HepG2 (cell line): ENCODE results near the gene SERINC5. TPM values are rescaled to one million over a fixed set of nuclear protein-coding genes. Genes with fewer than 3 reads are reported as not detected.

ENCODE experiments used
- ATAC-seq: fragments of 200-7000 bp; cut with Tn5 transposase; 3 replicates; pipeline ENCODE4 v1.9.1; 2020; ENCODE audit warnings: mild to moderate bottlenecking, moderate library complexity
- BruUV-seq: library from RNA; stranded (reverse); fragments of 400-500 nt; replicated peaks from 2 replicates; lab custom pipeline; 2021; lab: Mats Ljungman, UMichigan
- CTCF ChIA-PET: fragments of 300-600 bp; formaldehyde crosslinking; extraction: SDS; loops from one replicate; lab custom pipeline; 2021; ENCODE audit warnings: low total read pairs, inconsistent platforms, low intra/inter-chr PET ratio; lab: Yijun Ruan, JAX
- POLR2A ChIA-PET: fragments of 350-600 bp; sonication (Branson Sonifier 250); formaldehyde crosslinking; loops from one replicate; lab custom pipeline; 2020; ENCODE audit warnings: antibody characterized with exemption, inconsistent platforms; lab: Yijun Ruan, JAX
- DNase-seq: peaks from one replicate; pipeline ENCODE4 v3.0.0-alpha.2; 2015; ENCODE audit warnings: low spot score
- FAIRE-seq: peaks from 3 replicates; lab custom pipeline; 2011; peaks lifted over from hg19 to GRCh38; lab: Jason Lieb, UNC
- H2AFZ ChIP-seq: one replicate; pipeline ENCODE4 v1.6.1; 2011; ENCODE audit warnings: low read length, inconsistent platforms
- H3K27ac ChIP-seq: fragments of 300-600 bp; 3 replicates; pipeline ENCODE4 v1.8.0; 2011; ENCODE audit warnings: mixed run types, mild to moderate bottlenecking, mixed read lengths, low read length, inconsistent platforms; ENCODE audit not compliant: insufficient read depth; ENCODE audit errors: extremely low read length
- H3K27me3 ChIP-seq, 2 experiments: fragments of 200-600 bp in 1 of 2; 2 replicates in 1 of 2; 3 replicates in 1 of 2; pipeline versions ENCODE4 v1.6.0 to v1.8.0; 2011; ENCODE audit warnings: low read length in 2 of 2, mild to moderate bottlenecking in 2 of 2, moderate library complexity in 2 of 2, inconsistent platforms in 1 of 2; ENCODE audit not compliant: insufficient read depth in 2 of 2, control insufficient read depth in 1 of 2
- H3K36me3 ChIP-seq, 2 experiments: fragments of 200-600 bp in 1 of 2; replicated peaks in 1 of 2; 2 replicates in 1 of 2; 3 replicates in 1 of 2; pipeline versions ENCODE4 v1.5.1 to v1.8.0; 2011; ENCODE audit warnings: low read length in 2 of 2, inconsistent platforms in 1 of 2; ENCODE audit not compliant: insufficient read depth in 2 of 2, control insufficient read depth in 1 of 2
- H3K4me1 ChIP-seq: 2 replicates; pipeline ENCODE4 v1.5.1; 2012; ENCODE audit warnings: low read length, inconsistent platforms; ENCODE audit not compliant: insufficient read depth
- H3K4me2 ChIP-seq: 2 replicates; pipeline ENCODE4 v1.6.0; 2011; ENCODE audit warnings: low read depth, low read length, inconsistent platforms
- H3K4me3 ChIP-seq, 3 experiments: fragments of 200-600 bp in 1 of 3; sonication (generic), shearing (Covaris generic) in 1 of 3; replicated peaks in 1 of 3; 2 replicates each; pipeline ENCODE4 v1.5.1; 2011 to 2016; ENCODE audit warnings: low read length in 3 of 3, inconsistent platforms in 2 of 3, low read depth in 2 of 3, mild to moderate bottlenecking in 2 of 3, control low read depth in 1 of 3, mixed read lengths in 1 of 3; ENCODE audit not compliant: insufficient read depth in 1 of 3
- H3K79me2 ChIP-seq: one replicate; pipeline ENCODE4 v1.6.1; 2011; ENCODE audit warnings: low read length, inconsistent platforms; ENCODE audit not compliant: insufficient read depth
- H3K9ac ChIP-seq: 2 replicates; pipeline ENCODE4 v1.6.0; 2011; ENCODE audit warnings: mild to moderate bottlenecking, low read depth, low read length, inconsistent platforms; ENCODE audit not compliant: insufficient read depth
- H3K9me3 ChIP-seq: 2 replicates; pipeline ENCODE4 v1.5.1; 2012; ENCODE audit warnings: mild to moderate bottlenecking, low read length
- H4K20me1 ChIP-seq: 2 replicates; pipeline ENCODE4 v1.6.0; 2011; ENCODE audit warnings: inconsistent platforms, mild to moderate bottlenecking, low read length, moderate library complexity; ENCODE audit not compliant: insufficient read depth
- CERS6 ChIP-seq: sonication (generic); formaldehyde crosslinking; IDR thresholded peaks from 2 replicates; pipeline ENCODE4 v1.5.0; 2020; ENCODE audit warnings: missing genetic modification reagents
- FOXP1 ChIP-seq, 2 experiments: fragments of 450-650 bp in 1 of 2; IDR thresholded peaks; 2 replicates each; pipeline ENCODE4 v1.6.1; 2017 to 2018; ENCODE audit warnings: antibody characterized with exemption in 1 of 2
- GABPA ChIP-seq, 2 experiments: IDR thresholded peaks; 2 replicates each; pipeline ENCODE4 v1.6.1; 2011 to 2016; ENCODE audit warnings: low read depth in 2 of 2, low read length in 1 of 2, missing biosample characterization in 1 of 2, missing genetic modification characterization in 1 of 2
- JDP2 ChIP-seq: sonication (generic); formaldehyde crosslinking; IDR thresholded peaks from 2 replicates; pipeline ENCODE4 v1.8.1; 2022; ENCODE audit warnings: missing genetic modification reagents, borderline replicate concordance
- MAF1 ChIP-seq: sonication (generic); formaldehyde crosslinking; IDR thresholded peaks from 2 replicates; pipeline ENCODE4 v1.5.0; 2020; ENCODE audit warnings: missing genetic modification reagents, borderline replicate concordance
- MAX ChIP-seq: IDR thresholded peaks from 2 replicates; pipeline ENCODE4 v1.6.1; 2012; ENCODE audit warnings: inconsistent platforms
- SMAD9 ChIP-seq: sonication (generic); formaldehyde crosslinking; IDR thresholded peaks from 2 replicates; pipeline ENCODE4 v1.5.1; 2020; ENCODE audit warnings: mild to moderate bottlenecking, missing genetic modification reagents
- SNAPC2 ChIP-seq: sonication (generic); formaldehyde crosslinking; IDR thresholded peaks from 2 replicates; pipeline ENCODE4 v1.8.1; 2022; ENCODE audit warnings: mild to moderate bottlenecking, missing genetic modification reagents
- ZBTB10 ChIP-seq: sonication (generic); formaldehyde crosslinking; IDR thresholded peaks from 2 replicates; pipeline ENCODE4 v1.4.0; 2020; ENCODE audit warnings: missing genetic modification reagents, borderline replicate concordance
- ZNF34 ChIP-seq: sonication (generic); formaldehyde crosslinking; IDR thresholded peaks from 2 replicates; pipeline ENCODE4 v1.4.0; 2020; ENCODE audit warnings: mild to moderate bottlenecking, missing genetic modification reagents, borderline replicate concordance
- ZNF646 ChIP-seq: sonication (generic); formaldehyde crosslinking; IDR thresholded peaks from 2 replicates; pipeline ENCODE4 v1.9.0; 2021; ENCODE audit warnings: mild to moderate bottlenecking, missing genetic modification reagents
- ZSCAN21 ChIP-seq: sonication (generic); formaldehyde crosslinking; IDR thresholded peaks from 2 replicates; pipeline ENCODE4 v1.8.0; 2022; ENCODE audit warnings: mild to moderate bottlenecking, missing genetic modification reagents, moderate library complexity, borderline replicate concordance
- WGBS: methylation state at CpG from one replicate; pipeline ENCODE4 v1.1.6; 2017; ENCODE audit warnings: low lambda C conversion rate; 5-methylcytosine and 5-hydroxymethylcytosine counted together
- in situ Hi-C: cut with HindIII; loops from 2 replicates; pipeline ENCODE4 v1.10.0; 2017; ENCODE audit warnings: low pct_unique_long_range_greater_than_20kb; ENCODE audit not compliant: extremely low pct_ligation_motif_present
- intact Hi-C: fragments of 100-400 bp; cut with micrococcal nuclease; formaldehyde crosslinking; loops from one replicate; pipeline ENCODE4 v1.10.0; 2022; ENCODE audit not compliant: unreplicated experiment
- polyA plus RNA-seq, 8 experiments: library from polyadenylated mRNA; depleted of rRNA in 3 of 8; stranded (reverse) in 7 of 8; unstranded in 1 of 8; fragments of >200 nt; fragmentation: Illumina TruSeq in 4 of 8; extraction: Trizol in 4 of 8; gene quantifications; 2 replicates each; pipeline versions ENCODE4 v1.2.1 to v1.2.3, GENCODE V29; 2011 to 2016; ENCODE audit warnings: low read depth in 4 of 8, missing spikeins in 1 of 8, mixed read lengths in 1 of 8; ENCODE audit not compliant: insufficient read depth in 1 of 8
- total RNA-seq, 5 experiments: library from RNA; depleted of rRNA; stranded (reverse); fragments of >200 nt; fragmentation: Illumina TruSeq; extraction: Trizol; gene quantifications; 2 replicates each; pipeline ENCODE4 v1.2.3, GENCODE V29; 2016; ENCODE audit warnings: low read depth in 1 of 5

Gene SERINC5
- total and polyA plus RNA-seq, 2 of the 13 experiments (the other 11 are each of a cell fraction or from before 2014, with no cell fraction given): 17.3 to 22.8 TPM

- H3K9me3 ChIP-seq: no peaks in the 10 kb centered on the region
- POLR2A ChIA-PET: no interaction called here
- intact Hi-C loops: no loop called here
- no peak for DNase-seq
- CTCF ChIA-PET: no interaction called here
- 99% methylated on average over 5 of the region's 5 CpGs for WGBS
- FAIRE-seq: no peak
- no peak overlapping the region for H3K27ac ChIP-seq
- peaks cover 7% of the 10 kb centered on the region for H3K79me2 ChIP-seq
- no peak for TF ChIP-seq CERS6 (CRISPR knock-in tag)
- no peak for TF ChIP-seq ZNF34 (CRISPR knock-in tag)
- TF ChIP-seq ZSCAN21 (CRISPR knock-in tag): no peak
- no peak for TF ChIP-seq ZNF646 (CRISPR knock-in tag)
- TF ChIP-seq SNAPC2 (CRISPR knock-in tag): no peak
- TF ChIP-seq MAF1 (CRISPR knock-in tag): no peak
- no peak for TF ChIP-seq MAX
- no peak for TF ChIP-seq JDP2 (CRISPR knock-in tag)
- no peak for TF ChIP-seq SMAD9 (CRISPR knock-in tag)
- TF ChIP-seq GABPA (IDR thresholded peaks at IDR 0.05; ENCODE audit: low read depth, low read length): no peak
- no peak for TF ChIP-seq GABPA (CRISPR knock-in tag; IDR thresholded peaks at IDR 0.05; ENCODE audit: low read depth)
- no peak for TF ChIP-seq ZBTB10 (CRISPR knock-in tag)
- no peak for TF ChIP-seq FOXP1 (IDR thresholded peaks at IDR 0.05)
- no peak for TF ChIP-seq FOXP1 (CRISPR knock-in tag; IDR thresholded peaks at IDR 0.05)
- TF ChIP-seq, all 625 proteins: peak for 0
- Histone ChIP-seq H2AFZ (no peak overlapping the region), H3K4me1 (no peaks in the 10 kb centered on the region), H3K4me3 (no peak overlapping the region), H3K4me2 (no peak overlapping the region), H3K27me3 (no peaks in the 10 kb centered on the region), H3K36me3 (peaks cover 16 to 51% of the 10 kb centered on the region in 2 experiments), H3K9ac (no peak overlapping the region), H4K20me1 (no peaks in the 10 kb centered on the region)
- no TSS peak for BruUV-seq
- in situ Hi-C loops: no loop called here
- ATAC-seq: no peak
These were observed 81.1 kb downstream of the SERINC5 start for GRCh38 chr5:80174790-80175189.
